DMS153 (cell line): Measurements from ENCODE around the gene SARS1.
A peak's percentile ranks its signal among the peaks of the same experiment; 100 is the strongest.

ENCODE experiments used
- DNase-seq: peaks from one replicate; lab custom pipeline; 2025; lab: John Stamatoyannopoulos, UW

SARS1 gene

GRCh38 chr1:109228167-109228566 is 14.4 kb downstream of the SARS1 start:
- DNase-seq, result no peak

DNA sequence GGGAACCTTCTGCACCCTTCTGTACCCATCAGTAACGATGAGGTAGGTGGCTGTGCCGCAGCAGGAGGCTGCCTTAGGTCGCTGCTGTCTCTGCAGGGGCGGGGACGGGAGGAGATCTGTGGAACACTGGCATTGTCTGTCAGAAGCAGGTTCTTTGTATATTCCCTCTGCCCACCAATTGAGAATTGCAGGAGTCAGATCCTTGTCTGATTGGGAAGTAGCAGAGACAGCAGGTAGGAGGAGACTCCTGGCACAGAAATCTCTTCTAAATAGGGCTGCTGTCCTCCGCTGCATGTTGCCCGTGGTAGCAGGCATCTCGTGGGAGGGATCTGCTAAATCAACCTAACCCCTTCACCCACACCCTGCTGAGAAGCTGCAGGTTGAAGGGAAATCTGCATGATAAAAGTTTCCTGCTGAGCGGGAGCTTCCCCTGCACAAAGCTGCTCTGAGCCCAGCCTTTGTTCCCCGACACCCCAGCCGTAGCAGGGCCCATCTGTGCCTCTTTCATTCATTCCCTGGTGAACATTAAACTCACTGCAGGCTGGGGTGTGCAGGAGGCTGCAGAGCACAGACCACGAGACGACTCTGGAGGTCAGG is 15.9 kb downstream of the SARS1 start:
- DNase-seq, result no peak

- no peak for DNase-seq
Observed at GRCh38 chr1:109231066-109231465, 17.3 kb downstream of the SARS1 start.

DNA sequence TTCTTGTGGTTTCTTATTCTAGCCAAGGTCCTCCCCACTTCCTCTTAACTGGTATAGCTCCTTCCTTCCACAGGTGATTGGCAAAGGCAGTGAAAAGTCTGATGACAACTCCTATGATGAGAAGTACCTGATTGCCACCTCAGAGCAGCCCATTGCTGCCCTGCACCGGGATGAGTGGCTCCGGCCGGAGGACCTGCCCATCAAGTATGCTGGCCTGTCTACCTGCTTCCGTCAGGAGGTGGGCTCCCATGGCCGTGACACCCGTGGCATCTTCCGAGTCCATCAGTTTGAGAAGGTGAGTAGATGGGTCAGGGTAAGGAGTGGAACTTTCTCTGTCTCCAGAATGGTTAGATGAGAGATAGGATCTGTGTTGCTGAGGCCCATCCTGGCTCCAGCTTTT is 21.4 kb downstream of the SARS1 start:
- no peak for DNase-seq

DNA sequence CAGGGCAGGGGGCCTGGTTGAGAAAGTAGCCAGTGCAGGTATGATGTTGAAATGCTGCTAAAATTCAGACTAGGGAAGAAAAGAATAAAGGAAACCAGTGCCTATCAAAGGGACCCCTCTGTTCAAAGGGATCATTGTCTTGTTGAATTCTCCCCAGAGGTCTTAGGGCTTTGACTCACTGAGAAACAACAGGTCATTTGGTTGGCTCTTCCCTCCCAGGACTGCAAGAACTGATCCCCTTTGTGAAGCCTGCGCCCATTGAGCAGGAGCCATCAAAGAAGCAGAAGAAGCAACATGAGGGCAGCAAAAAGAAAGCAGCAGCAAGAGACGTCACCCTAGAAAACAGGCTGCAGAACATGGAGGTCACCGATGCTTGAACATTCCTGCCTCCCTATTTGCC is 23.8 kb downstream of the SARS1 start:
- no peak for DNase-seq

DNA sequence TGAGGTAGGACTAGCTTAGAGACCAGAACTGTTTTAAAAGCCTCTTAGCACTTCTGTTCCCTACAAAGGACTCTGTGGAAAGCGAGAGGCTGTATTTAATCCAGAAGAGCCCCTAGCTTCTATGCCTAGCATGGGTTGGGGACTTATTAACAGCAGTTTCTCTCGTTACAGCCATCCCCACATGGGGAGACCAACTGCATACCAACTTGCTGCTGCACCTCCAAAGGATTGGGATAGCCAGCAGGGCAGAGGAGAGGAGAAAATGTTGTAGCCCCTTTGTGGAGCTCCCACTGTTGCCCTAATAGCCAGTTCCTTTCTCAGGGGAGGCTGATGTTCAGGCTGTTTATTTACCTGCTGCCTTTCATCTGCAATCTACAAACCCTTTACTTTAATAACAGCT is 24.7 kb downstream of the SARS1 start:
- DNase-seq, result no peak

DNA sequence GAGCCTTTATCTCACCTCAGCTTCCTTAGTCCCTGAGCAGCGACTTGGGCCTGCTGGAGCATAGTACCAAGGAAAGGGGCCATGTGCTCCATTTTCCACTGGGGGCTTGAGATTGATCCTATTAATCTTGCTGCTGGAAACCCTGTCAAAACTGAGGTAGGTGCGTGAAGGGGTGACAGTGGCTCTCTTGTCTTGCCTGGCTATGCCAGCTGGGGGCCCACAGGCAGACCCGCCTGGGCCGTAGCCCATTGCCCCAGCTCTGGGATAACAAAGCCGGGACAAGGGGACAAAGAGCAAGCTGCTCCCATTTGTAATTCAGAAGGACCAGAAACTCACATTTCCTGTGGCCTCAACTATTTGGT is 25.3 kb downstream of the SARS1 start:
- no peak for DNase-seq

- no peak for DNase-seq
Observed at GRCh38 chr1:109239409-109240068, 25.8 kb downstream of the SARS1 start.

DNA sequence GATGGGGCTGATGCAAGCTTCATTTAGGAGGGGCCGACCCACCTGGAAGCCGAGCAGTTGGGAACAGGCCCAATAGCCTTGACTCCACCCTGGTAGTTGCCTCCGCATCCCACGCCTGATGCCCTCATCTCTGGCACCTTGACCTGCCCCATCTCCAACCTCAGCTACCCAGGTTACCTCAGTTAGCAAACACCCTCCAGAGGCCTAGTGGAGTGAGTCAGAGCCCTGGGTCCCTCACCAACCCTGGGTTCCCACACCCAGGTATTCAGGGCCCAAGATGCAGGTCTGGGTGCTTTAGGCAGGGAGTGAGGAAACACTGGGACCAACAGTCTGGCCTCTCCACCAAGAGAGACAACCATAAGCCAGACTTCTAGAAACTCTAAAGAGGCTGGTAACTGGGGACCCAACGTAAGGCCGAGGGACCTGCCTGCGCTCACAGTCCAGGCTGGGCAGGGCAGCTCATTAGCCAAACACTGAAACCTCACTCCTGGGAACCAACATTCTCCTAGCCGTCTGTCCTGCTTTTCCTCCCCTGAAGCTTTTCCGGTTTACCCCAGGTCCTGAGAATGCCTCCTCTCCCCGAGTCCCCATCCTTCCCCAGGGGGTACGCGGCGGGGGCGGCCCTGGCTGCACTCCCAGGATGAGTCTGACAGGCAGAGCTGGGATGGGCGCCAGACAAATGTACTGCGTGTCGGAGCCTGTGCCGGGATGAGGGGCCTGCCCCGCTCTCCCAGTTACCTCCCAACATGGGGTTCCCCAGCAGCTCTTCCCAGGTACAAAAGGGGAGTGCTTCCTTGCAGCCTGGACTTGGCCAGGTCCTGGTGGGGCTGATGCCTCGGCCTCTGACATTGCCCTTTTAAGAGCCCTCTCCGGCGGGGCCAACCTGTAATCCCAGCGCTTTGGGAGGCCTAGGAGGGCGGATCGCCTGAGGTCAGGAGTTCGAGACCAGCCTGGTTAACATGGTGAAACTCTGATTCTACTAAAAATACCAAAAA is 26.7 kb downstream of the SARS1 start:
- DNase-seq, result no peak

- no peak for DNase-seq
Observed at GRCh38 chr1:109241344-109241743, 27.6 kb downstream of the SARS1 start.

GRCh38 chr1:109241841-109242345 is 28.2 kb downstream of the SARS1 start:
- no peak for DNase-seq

DNA sequence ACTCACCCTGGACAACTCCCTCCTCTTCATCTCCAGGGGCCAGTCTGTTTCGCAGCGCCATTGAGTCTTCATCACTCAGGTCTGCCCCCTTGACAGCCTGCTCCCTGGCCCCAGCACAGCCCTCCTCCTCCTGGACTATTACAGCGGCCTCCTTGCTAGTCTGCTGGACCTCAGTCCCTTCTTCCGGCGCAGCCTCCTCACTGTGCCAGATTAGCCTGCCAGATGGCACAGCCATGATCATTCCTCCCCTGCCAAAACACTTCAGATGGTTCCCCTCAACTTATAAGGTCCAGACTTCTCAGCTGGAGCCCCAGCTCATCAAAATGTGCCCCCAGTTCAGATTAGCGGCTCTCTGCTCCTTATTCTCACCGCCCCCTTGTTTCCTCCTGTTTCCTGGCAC is 28.7 kb downstream of the SARS1 start:
- no peak for DNase-seq

DNA sequence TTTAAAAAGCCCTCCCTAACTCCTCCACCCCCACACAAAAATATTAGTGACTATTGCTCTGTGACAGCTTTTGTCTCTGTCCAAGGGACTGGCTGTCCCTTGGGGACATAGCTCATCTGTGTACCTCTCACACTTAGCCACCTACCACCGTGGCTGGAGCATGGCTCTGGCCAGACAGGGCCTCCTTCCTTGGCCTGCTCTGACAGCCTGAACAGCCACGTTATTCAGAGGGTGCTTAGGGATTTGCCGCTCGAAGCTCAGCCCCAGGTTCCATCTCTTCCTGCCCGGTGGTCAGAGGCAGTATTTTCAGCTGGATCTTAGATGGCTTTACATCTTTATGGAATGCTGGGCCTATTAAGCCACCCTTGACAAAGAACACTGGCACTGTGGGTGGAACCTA is 29.5 kb downstream of the SARS1 start:
- no peak for DNase-seq

GRCh38 chr1:109243860-109244552 is 30.3 kb downstream of the SARS1 start:
- no peak for DNase-seq

DNA sequence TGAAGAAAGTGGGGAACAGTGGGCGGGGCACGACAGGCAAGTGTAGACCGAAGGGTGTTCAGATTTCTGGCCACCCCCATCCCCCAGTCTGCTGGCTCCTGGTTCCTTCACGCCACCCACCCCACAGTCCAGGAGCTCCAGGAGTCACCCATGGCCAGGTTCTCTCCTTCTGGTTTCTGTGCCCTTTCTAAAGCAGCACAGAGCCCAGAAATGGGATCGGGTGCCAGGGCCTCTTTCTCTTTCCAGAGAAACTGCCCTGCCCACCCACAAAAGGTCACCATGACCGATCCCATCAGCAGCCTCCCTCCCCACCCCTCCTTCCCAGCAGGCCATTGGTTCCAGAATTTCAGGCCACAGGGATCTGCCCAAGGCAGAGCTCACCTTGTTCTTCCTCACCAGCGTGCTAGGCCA is 32.4 kb downstream of the SARS1 start:
- no peak for DNase-seq

- no peak for DNase-seq
Observed at GRCh38 chr1:109247401-109248365, 34.0 kb downstream of the SARS1 start.

DNA sequence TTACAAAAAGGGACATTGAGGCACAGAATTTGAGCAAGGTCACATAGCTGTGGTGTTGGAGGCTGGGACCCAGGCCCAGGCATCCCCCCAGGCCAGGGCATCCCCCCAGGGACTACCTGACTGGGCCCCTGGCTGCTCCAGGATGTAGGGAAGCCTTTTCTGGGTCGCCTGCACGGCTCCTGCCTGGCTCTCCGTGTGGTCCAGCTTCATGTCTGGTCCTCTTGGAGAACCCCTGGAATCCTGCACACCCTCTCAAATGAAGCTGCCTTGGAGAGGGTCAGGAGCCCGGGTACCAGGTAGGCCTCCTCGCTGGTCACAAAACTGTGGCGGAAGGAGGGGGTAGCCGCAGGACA is 34.7 kb downstream of the SARS1 start:
- no peak for DNase-seq

- peak; percentile 24 for DNase-seq
Observed at GRCh38 chr1:109248797-109249629, 35.3 kb downstream of the SARS1 start, which contains the start of gene CELSR2. TSS of gene CELSR2 (plus strand) at chr1:109249539. CDS start at chr1:109250080, 541 bp downstream.

- DNase-seq, result no peak
Observed at GRCh38 chr1:109249654-109250401, 36.1 kb downstream of the SARS1 start.
